Gastroesophageal sphincter (tissue), 4 donors: Measurements from ENCODE around the gene SPAG16. TPM values are rescaled to one million over a fixed set of nuclear protein-coding genes. Genes with fewer than 3 reads are reported as not detected.

Source experiments
- ATAC-seq: fragments of 150-250 bp; one replicate; pipeline ENCODE4 v1.9.1; 2016; ENCODE audit warnings: mild to moderate bottlenecking, moderate library complexity
- H3K27ac ChIP-seq, 4 donors: fragments of 200-600 bp; sonication (generic) in 3 of 4; 1 replicate in 3 of 4; 2 replicates in 1 of 4; pipeline ENCODE4 v1.5.1; 2016 to 2019
- H3K27me3 ChIP-seq: fragments of 200-600 bp; sonication (generic); one replicate; pipeline ENCODE4 v1.5.1; 2019
- H3K36me3 ChIP-seq, 2 donors: fragments of 200-600 bp; sonication (generic); one replicate each; pipeline ENCODE4 v1.5.1; 2019; ENCODE audit warnings: control low read depth in 1 of 2
- H3K4me1 ChIP-seq, 3 donors: fragments of 200-600 bp; sonication (generic); 1 replicate in 2 of 3; 2 replicates in 1 of 3; pipeline ENCODE4 v1.5.1; 2016 to 2019; ENCODE audit warnings: control low read depth in 2 of 3
- H3K4me3 ChIP-seq, 2 donors: fragments of 200-600 bp; sonication (generic); one replicate each; pipeline ENCODE4 v1.5.1; 2019; ENCODE audit warnings: mild to moderate bottlenecking in 1 of 2, moderate library complexity in 1 of 2
- H3K9me3 ChIP-seq, 3 donors: fragments of 200-600 bp; sonication (generic); one replicate each; pipeline ENCODE4 v1.5.1; 2017 to 2019; ENCODE audit warnings: control low read depth in 2 of 3
- EP300 ChIP-seq: sonication (generic); formaldehyde crosslinking; IDR thresholded peaks from one replicate; pipeline ENCODE4 v1.6.1; 2017; ENCODE audit warnings: antibody characterized with exemption, mild to moderate bottlenecking
- POLR2A ChIP-seq, 2 donors: fragments of 450-650 bp; IDR thresholded peaks; one replicate each; pipeline ENCODE4 v1.6.1; 2017; ENCODE audit warnings: antibody characterized with exemption in 2 of 2, mild to moderate bottlenecking in 2 of 2, moderate library complexity in 1 of 2
- POLR2AphosphoS5 ChIP-seq: sonication (generic); formaldehyde crosslinking; IDR thresholded peaks from one replicate; pipeline ENCODE4 v1.6.1; 2017; ENCODE audit warnings: antibody characterized with exemption
- WGBS, 2 donors: methylation state at CpG; one replicate each; pipeline ENCODE4 v1.1.5; 2018; ENCODE audit warnings: low coverage in 1 of 2; 5-methylcytosine and 5-hydroxymethylcytosine counted together
- total RNA-seq, 4 donors: library from RNA; depleted of rRNA; stranded (reverse); fragments of >200 nt; gene quantifications; one replicate each; pipeline ENCODE4 v1.1.0, GENCODE V29; 2016
- TF ChIP-seq, protein P1 (sequence below), 4 experiments: fragments of 200-600 bp in 2 of 4; fragments of 450-650 bp in 2 of 4; sonication (generic) in 1 of 4; IDR thresholded peaks; one replicate each; pipeline ENCODE4 v1.5.1; 2017 to 2019; ENCODE audit warnings: antibody characterized with exemption in 4 of 4, mild to moderate bottlenecking in 2 of 4, moderate library complexity in 2 of 4

SPAG16 gene
- total RNA-seq, 4 donors from 2014 or later, result 28.9 to 39.8 (median 36.7) TPM

- Histone ChIP-seq H3K4me1 (no peaks in the 10 kb centered on the region), H3K27me3 (no peaks in the 10 kb centered on the region), H3K9me3 (no peaks in the 10 kb centered on the region), H3K4me3 (no peak overlapping the region), H3K36me3 (no peaks in the 10 kb centered on the region), H3K27ac (no peak overlapping the region)
- 68 to 80% methylated on average over 1 of the region's 1 CpG for whole genome bisulfite sequencing, 2 donors
- no peak for ATAC-seq
- no peak for TF ChIP-seq POLR2A (IDR thresholded peaks at IDR 0.05)
- no peak for TF ChIP-seq POLR2AphosphoS5
- TF ChIP-seq, protein P1, sequence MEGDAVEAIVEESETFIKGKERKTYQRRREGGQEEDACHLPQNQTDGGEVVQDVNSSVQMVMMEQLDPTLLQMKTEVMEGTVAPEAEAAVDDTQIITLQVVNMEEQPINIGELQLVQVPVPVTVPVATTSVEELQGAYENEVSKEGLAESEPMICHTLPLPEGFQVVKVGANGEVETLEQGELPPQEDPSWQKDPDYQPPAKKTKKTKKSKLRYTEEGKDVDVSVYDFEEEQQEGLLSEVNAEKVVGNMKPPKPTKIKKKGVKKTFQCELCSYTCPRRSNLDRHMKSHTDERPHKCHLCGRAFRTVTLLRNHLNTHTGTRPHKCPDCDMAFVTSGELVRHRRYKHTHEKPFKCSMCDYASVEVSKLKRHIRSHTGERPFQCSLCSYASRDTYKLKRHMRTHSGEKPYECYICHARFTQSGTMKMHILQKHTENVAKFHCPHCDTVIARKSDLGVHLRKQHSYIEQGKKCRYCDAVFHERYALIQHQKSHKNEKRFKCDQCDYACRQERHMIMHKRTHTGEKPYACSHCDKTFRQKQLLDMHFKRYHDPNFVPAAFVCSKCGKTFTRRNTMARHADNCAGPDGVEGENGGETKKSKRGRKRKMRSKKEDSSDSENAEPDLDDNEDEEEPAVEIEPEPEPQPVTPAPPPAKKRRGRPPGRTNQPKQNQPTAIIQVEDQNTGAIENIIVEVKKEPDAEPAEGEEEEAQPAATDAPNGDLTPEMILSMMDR (IDR thresholded peaks at IDR 0.05), result no peak
- no peak for TF ChIP-seq EP300
Observed at GRCh38 chr2:214088536-214088935, 804.3 kb downstream of the SPAG16 start.

DNA sequence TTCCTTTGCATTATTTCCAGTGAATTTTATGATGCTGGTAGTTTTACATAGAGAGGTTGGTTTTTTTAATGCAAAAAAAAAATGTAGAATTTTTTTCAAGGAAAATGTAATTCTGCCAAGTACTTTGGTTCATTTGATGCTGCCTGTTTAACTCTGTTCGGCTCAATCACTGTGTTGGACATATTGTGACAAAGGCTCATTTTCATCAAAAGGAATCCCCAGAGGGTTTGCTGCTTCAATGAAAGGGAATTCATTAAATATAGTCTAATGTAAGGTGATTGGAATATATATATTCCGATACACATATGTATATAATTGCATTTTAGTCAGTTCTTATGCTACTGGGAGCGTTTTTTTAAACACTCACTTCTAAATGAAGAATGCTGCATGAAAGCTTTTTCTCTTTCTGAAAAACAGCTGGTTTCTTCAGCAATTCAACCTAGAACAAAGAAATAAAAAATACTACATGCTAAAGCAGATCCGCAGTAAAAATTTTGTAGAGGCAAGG, 812.0 kb downstream of the SPAG16 start:
- H3K27ac ChIP-seq, result no peak overlapping the region
- ATAC-seq, result no peak
- H3K36me3 ChIP-seq, result no peaks in the 10 kb centered on the region
- no peaks in the 10 kb centered on the region for H3K27me3 ChIP-seq
- H3K4me1 ChIP-seq, result no peaks in the 10 kb centered on the region
- no peaks in the 10 kb centered on the region for H3K9me3 ChIP-seq
- H3K4me3 ChIP-seq, result no peak overlapping the region
- no peak for TF ChIP-seq POLR2A (IDR thresholded peaks at IDR 0.05)
- TF ChIP-seq, protein P1 (IDR thresholded peaks at IDR 0.05), result no peak
- TF ChIP-seq EP300, result no peak
- no peak for TF ChIP-seq POLR2AphosphoS5
- 75 to 83% methylated on average over 4 of the region's 4 CpGs for WGBS, 2 donors

- H3K27ac ChIP-seq, result no peak overlapping the region
- no peaks in the 10 kb centered on the region for H3K4me1 ChIP-seq
- no peaks in the 10 kb centered on the region for H3K27me3 ChIP-seq
- no peak for ATAC-seq
- no peak overlapping the region for H3K4me3 ChIP-seq
- no peaks in the 10 kb centered on the region for H3K9me3 ChIP-seq
- TF ChIP-seq, protein P1 (IDR thresholded peaks at IDR 0.05), result no peak
- TF ChIP-seq POLR2A (IDR thresholded peaks at IDR 0.05) (no peak), POLR2AphosphoS5 (no peak), EP300 (no peak)
- no peaks in the 10 kb centered on the region for H3K36me3 ChIP-seq
- WGBS, 2 donors, result 0 to 19% methylated on average over 1 of the region's 1 CpG
Observed at GRCh38 chr2:214098811-214099210, 814.5 kb downstream of the SPAG16 start.

GRCh38 chr2:214100488-214100887, 816.2 kb downstream of the SPAG16 start:
- TF ChIP-seq, protein P1 (IDR thresholded peaks at IDR 0.05), result no peak
- TF ChIP-seq POLR2A (IDR thresholded peaks at IDR 0.05) (no peak), POLR2AphosphoS5 (no peak), EP300 (no peak)

GRCh38 chr2:214103276-214104001, 819.2 kb downstream of the SPAG16 start:
- TF ChIP-seq POLR2A (IDR thresholded peaks at IDR 0.05), result no peak
- TF ChIP-seq, protein P1 (IDR thresholded peaks at IDR 0.05), result no peak
- no peak for TF ChIP-seq POLR2AphosphoS5
- no peak for TF ChIP-seq EP300
- ATAC-seq, result no peak
- Histone ChIP-seq H3K27me3 (no peaks in the 10 kb centered on the region), H3K4me3 (no peak overlapping the region), H3K4me1 (no peaks in the 10 kb centered on the region), H3K36me3 (no peaks in the 10 kb centered on the region), H3K9me3 (no peaks in the 10 kb centered on the region), H3K27ac (no peak overlapping the region)
- 19 to 20% methylated on average over 2 to 4 of the region's 5 CpGs for WGBS, 2 donors

More at GRCh38 chr2:214100488-214100887, 816.2 kb downstream of the SPAG16 start:
- WGBS, 2 donors, result 76 to 80% methylated on average over 4 of the region's 4 CpGs
- Histone ChIP-seq H3K36me3 (no peaks in the 10 kb centered on the region), H3K4me1 (no peaks in the 10 kb centered on the region), H3K27me3 (no peaks in the 10 kb centered on the region), H3K9me3 (no peaks in the 10 kb centered on the region), H3K4me3 (no peak overlapping the region), H3K27ac (no peak overlapping the region)
- no peak for ATAC-seq
